ENCODE measurements around the gene MFAP5. TPM values are rescaled to one million over a fixed set of nuclear protein-coding genes. Genes with fewer than 3 reads are reported as not detected.

MFAP5 gene
- total and polyA plus RNA-seq, 2 of the 4 experiments (the other 2 are of a cell fraction) = 0.90 to 1.9 TPM

GRCh38 chr12:8637244-8637643 lies 25.4 kb downstream of the MFAP5 start:
- Histone ChIP-seq H2AK5ac (ENCODE audit: low read depth, low read length) (no peak overlapping the region), H2BK120ac (ENCODE audit: low read depth, low read length) (no peak overlapping the region), H3K9me3 (ENCODE audit: control insufficient read depth, insufficient read depth, low read length) (no peaks in the 10 kb centered on the region), H2BK5ac (ENCODE audit: low read depth, low read length, poor library complexity, severe bottlenecking) (no peak overlapping the region), H3K27ac (ENCODE audit: insufficient read depth, low read length) (no peak overlapping the region), H2AK9ac (replicated peaks; ENCODE audit: low read depth, low read length, poor library complexity) (no peak overlapping the region), H3K4me3 (ENCODE audit: insufficient read depth, low read depth, low read length) (no peak overlapping the region), H4K8ac (ENCODE audit: low read depth in 2 of 2, low read length in 2 of 2) (no peak overlapping the region), H4K91ac (ENCODE audit: insufficient read depth, low read depth, low read length) (no peak overlapping the region), H3K4me1 (ENCODE audit: control insufficient read depth, insufficient read depth, low read length) (no peaks in the 10 kb centered on the region), H2BK20ac (ENCODE audit: low read depth, low read length) (no peak overlapping the region), H3K18ac (ENCODE audit: low read depth, low read length) (no peak overlapping the region), H4K5ac (ENCODE audit: low read depth, low read length) (no peak overlapping the region), H3K79me1 (ENCODE audit: low read depth in 1 of 2, low read length in 2 of 2) (no peaks in the 10 kb centered on the region), H3K14ac (replicated peaks; ENCODE audit: low read depth, low read length) (no peak overlapping the region), H3K4ac (ENCODE audit: low read depth, low read length) (no peak overlapping the region), H3K27me3 (ENCODE audit: control insufficient read depth, insufficient read depth, low read length) (0 out of 2 replicates have a peak, but pooled peaks cover 2% of the 10 kb centered on the region), H3K9ac (ENCODE audit: low read depth, low read length) (no peak overlapping the region), H3K36me3 (ENCODE audit: control insufficient read depth, insufficient read depth, low read length) (no peaks in the 10 kb centered on the region), H3K56ac (ENCODE audit: extremely low read depth, insufficient read depth, low read length) (no peak overlapping the region), H3K4me2 (ENCODE audit: low read depth, low read length) (no peak overlapping the region), H3K23ac (ENCODE audit: low read depth, low read length) (no peak overlapping the region), H2AFZ (replicated peaks; ENCODE audit: low read length, poor library complexity) (no peak overlapping the region), H4K20me1 (ENCODE audit: insufficient read depth, low read length) (no peaks in the 10 kb centered on the region), H3K9me1 (ENCODE audit: insufficient read depth, low read length) (no peaks in the 10 kb centered on the region), H2BK15ac (ENCODE audit: low read depth, low read length) (no peak overlapping the region)
- no TSS peak for BruUV-seq (replicated peaks)
- dilution Hi-C loops (cut with HindIII; ENCODE audit: low sequenced_read_pairs, unreplicated experiment) = no loop called here
- DNase-seq (no peak), ATAC-seq (ENCODE audit: low read depth) (no peak)
- ChIA-PET CTCF (interaction anchor here (0.6 kb wide), 1 partner anchor 20 kb away, joined by 3 read pairs; no protein-coding TSS in a partner anchor), POLR2A (ENCODE audit: unreplicated experiment) (no interaction called here)
- TF ChIP-seq CEBPB (IDR thresholded peaks at IDR 0.05; ENCODE audit: low read depth, low read length) (no peak), CTCF (conservative IDR thresholded peaks at IDR 0.05; ENCODE audit: low read depth, low read length) (no peak), FOS (IDR thresholded peaks at IDR 0.05; ENCODE audit: low read depth, low read length) (no peak), MXI1 (IDR thresholded peaks at IDR 0.05; ENCODE audit: borderline replicate concordance, low read depth, low read length) (no peak), POLR2A (IDR thresholded peaks at IDR 0.05; ENCODE audit: low read depth, low read length) (no peak), MAFK (IDR thresholded peaks at IDR 0.05; ENCODE audit: low read depth, low read length) (no peak), MAZ (IDR thresholded peaks at IDR 0.05; ENCODE audit: borderline replicate concordance, low read depth, low read length) (no peak), BHLHE40 (IDR thresholded peaks at IDR 0.05; ENCODE audit: low read depth, low read length) (no peak), RAD21 (IDR thresholded peaks at IDR 0.05; ENCODE audit: low read length) (no peak), RFX5 (IDR thresholded peaks at IDR 0.05; ENCODE audit: low read depth, low read length) (no peak), SMC3 (IDR thresholded peaks at IDR 0.05; ENCODE audit: low read depth, low read length) (no peak), USF2 (IDR thresholded peaks at IDR 0.05; ENCODE audit: low read depth, low read length) (no peak), NFE2L2 (IDR thresholded peaks at IDR 0.05; ENCODE audit: low read depth, low read length) (no peak), RCOR1 (IDR thresholded peaks at IDR 0.05; ENCODE audit: insufficient replicate concordance, low read length) (no peak)
- TF ChIP-seq, protein P1, sequence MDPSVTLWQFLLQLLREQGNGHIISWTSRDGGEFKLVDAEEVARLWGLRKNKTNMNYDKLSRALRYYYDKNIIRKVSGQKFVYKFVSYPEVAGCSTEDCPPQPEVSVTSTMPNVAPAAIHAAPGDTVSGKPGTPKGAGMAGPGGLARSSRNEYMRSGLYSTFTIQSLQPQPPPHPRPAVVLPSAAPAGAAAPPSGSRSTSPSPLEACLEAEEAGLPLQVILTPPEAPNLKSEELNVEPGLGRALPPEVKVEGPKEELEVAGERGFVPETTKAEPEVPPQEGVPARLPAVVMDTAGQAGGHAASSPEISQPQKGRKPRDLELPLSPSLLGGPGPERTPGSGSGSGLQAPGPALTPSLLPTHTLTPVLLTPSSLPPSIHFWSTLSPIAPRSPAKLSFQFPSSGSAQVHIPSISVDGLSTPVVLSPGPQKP (IDR thresholded peaks at IDR 0.05; ENCODE audit: borderline replicate concordance, low read depth, low read length) = no peak
- in situ Hi-C loops (cut with MboI; ENCODE audit: low sequenced_read_pairs) = no loop called here
- intact Hi-C loops (cut with micrococcal nuclease) = no loop called here
- WGBS, 2 experiments (ENCODE audit: extremely low coverage in 2 of 2, insufficient read length in 1 of 2) = 78% methylated on average over 5 of the region's 7 CpGs; no CpG with 5 or more reads in 1 of the 2 experiments
